HG03378 (cell line): ENCODE results near the gene ACP5.

Experiments
- ATAC-seq: cut with Tn5 transposase; IDR thresholded peaks from one replicate; pipeline ENCODE4 v1.9.1; 2021; ENCODE audit warnings: mild to moderate bottlenecking, moderate library complexity; ENCODE audit not compliant: unreplicated experiment

Gene ACP5

DNA sequence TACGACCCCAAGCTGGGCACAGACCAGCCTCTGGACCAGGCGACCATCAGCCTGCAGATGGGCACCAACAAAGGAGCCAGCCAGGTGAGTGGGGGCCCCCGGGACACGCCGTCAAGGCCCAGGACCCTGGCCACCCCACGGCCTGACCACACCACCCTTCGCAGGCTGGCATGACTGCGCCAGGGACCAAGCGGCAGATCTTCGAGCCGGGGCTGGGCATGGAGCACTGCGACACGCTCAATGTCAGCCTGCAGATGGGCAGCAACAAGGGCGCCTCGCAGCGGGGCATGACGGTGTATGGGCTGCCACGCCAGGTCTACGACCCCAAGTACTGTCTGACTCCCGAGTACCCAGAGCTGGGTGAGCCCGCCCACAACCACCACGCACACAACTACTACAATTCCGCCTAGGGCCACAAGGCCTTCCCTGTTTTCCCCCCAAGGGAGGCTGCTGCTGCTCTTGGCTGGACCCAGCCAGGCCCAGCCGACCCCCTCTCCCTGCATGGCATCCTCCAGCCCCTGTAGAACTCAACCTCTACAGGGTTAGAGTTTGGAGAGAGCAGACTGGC, 28.0 kb downstream of the ACP5 start:
- no peak for ATAC-seq

DNA sequence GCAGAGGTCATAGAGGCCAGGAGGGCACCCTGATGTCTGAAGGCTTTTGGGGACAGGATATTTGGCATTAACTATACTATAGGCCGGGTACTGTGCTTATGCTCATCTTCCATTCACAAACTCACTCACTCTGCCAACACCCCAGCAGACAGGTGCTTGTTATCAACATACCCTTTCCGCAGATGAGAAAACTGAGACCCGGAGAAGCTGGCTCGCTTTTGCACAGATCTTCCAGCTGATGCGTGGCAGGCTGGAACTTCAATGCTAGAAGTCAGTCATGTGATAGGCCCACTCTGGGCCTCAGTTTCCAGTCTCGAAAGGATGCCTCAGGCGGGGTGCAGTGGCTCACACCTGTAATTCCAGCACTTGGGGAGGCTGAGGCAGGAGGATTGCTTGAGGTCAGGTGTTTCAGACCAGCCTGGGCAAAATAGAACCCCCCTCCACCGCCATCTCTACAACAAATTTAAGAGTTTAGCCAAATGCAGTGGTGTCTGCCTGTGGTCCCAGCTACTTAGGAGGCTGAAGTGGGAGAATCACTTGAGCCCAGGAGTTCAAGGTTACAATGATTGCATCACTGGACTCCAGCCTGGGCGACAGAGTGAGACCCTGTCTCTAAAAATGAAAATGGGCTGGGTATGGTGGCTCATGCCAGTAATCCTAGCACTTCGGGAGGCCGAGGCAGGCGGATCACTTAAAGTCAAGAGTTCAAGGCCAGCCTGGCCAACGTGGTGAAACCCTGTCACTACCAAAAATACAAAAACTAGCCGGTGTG, 29.3 kb downstream of the ACP5 start:
- ATAC-seq, result no peak

DNA sequence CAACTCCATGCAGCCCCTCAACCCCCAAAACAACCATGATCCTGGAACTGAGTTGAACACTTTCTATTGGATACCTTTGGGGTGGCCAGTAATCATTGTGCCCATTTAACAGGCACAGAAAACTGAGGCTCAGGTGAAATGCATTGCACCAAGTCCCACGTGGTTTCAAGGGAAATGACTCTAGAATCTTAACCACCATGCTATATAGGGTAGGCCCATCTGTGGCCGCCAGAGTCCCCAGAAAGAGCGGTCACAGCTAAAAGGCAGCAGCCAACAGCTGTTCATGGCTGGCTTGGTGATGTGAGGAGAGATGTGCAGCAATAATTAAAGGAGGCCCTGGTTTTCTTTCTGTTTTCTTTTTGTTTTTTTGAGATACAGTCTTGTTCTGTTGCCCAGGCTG, 36.2 kb downstream of the ACP5 start:
- no peak for ATAC-seq

DNA sequence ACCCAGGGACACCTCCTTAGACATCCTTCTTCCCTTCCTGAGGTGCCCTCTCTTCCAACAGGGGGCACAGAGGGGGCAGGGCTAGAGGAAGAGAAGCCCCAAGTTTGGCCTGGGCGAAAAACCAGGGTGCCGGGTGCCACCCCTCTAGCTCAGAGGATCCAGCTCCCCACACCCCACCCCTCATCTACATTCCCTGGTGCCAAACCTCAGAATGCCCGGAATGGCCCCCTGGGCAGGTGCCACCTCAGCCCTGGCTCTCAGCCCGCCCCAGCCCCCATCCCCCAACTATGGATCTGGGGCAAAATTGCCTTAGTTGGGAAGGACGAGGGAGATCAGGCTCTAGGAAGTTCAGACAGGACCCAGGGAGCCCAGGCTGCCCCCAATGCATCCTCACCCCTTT, 36.8 kb downstream of the ACP5 start:
- no peak for ATAC-seq

DNA sequence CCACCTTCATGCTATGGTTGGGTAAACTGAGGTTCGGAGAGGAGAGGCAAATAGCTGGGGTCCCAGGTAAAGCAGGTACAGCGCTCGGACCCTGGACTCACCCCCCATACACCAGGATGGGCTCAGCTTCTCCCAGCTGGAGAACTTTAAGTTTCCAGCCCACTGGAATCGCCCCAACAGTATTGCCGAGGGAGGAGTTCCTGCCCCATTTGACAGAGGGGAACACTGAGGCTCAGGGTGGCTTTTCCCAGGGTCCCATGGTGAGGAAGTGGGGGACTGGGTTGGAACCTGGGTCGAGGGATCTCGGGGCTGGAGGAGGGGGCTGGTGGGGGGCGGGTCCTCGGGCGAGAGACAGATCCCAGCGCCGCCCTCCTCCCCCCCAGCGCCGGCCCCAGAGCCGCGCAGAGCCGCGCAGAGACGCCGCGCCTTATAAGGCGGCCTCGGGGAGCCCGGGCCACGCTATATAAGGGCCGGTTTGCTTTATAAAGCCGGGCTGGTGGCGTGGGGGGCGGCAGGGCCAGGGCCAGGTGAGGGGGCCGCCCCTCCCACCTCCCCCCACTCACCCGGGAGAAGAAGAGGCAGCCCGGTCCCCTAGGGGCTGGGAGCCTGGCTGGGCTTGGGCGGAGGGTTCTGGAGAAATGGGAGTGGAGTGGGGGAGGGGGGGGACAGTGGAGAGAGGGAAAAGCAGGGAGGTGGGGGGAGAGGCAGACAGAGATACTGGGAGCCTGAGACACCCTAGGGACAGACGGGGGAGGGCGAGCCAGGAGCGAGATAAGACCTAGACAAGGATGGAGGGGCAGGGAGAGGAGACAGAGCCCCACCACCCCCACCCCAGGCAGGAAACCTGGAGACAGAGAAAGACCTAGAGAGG, 37.7 kb downstream of the ACP5 start:
- ATAC-seq, result no peak

DNA sequence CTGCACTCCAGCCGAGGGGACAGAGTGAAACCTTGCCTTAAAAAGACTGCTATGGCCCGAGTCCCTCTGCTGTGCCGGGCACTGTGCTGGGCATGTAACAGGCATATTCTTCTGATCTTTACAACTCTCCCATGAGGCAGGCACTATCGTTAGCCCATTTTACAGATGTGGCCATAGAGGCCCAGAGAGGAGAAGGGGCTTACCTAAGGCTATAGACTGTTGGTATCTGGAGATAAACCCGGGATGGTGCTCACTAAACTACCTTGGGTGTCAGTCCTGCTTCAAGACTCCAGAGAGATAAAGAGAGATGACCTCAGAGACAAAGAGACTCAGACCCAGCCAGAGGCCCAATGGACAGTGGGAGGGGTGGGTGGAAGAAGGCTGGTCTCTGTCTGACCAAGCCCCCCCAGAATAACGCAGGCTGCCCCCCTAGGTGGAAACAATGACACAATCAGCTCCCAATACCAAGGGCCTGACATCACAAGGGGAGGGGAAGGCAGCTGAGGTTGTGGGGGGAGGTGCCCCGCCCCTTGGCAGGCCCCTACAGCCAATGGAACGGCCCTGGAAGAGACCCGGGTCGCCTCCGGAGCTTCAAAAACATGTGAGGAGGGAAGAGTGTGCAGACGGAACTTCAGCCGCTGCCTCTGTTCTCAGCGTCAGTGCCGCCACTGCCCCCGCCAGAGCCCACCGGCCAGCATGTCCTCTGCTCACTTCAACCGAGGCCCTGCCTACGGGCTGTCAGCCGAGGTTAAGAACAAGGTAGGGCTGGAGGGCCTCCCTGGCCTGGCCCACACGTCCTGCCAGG, 39.0 kb downstream of the ACP5 start, which contains the start of gene CNN1:
TSS of gene CNN1 (plus strand) at position 620 of the 805 bp plus-strand sequence. CDS start at position 697, 77 bp downstream.
- no peak for ATAC-seq

DNA sequence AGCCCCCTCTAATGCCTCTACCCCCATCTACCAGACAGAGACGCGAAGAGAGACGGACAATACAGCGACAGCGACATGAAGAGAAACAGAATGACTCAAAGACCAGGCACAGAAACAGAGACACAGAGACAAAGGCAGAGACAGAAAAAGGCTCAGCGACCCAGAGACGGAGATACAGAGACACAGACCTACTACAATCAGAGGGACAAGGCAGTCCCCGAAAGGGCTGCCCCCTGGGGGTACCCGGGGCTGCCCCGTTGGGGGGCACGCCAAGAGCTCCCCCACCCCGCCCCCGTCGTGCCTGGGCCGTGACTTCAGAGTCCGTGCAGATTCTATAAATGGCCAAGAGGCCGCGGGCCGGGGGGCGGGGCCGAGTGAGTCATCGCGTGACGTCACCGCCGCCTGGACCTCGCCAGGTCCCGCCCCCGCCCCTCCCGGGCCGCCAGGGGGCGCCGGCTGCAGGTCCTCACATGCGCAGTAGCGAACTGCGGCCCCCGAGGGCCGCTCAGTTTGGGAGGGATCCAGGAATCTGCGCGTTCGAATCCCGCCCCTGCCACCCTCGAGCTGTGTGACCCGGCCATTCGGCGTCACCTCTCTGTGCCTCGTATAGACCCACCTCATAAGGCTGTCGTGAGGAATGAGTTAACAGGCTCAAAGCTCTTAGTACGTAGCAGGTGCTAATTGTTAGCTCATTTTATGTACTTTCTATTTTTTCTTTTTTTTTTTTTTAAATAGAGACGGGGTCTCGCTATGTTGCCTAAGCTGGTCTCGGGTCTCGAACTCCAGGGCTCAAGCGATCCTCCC, 41.5 kb downstream of the ACP5 start:
- no peak for ATAC-seq

DNA sequence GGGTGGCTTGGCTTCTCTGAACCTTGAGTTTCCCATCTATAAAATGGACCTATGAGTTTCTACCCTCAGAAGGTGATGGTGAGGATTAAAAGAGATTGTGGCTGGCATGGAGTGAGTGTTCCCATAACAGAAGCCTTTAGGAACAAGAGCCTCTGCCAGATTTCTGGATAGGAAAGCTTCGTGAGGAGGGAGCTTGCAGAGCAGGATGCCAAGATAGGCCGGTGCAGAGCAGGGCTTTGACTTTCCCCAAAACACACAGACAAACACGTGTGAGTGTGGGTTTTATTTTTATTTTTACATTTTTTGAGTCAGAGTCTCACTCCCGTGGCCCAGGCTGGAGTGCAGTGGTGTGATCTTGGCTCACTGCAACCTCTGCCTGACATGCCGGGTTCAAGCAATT, 42.5 kb downstream of the ACP5 start:
- ATAC-seq, result no peak

DNA sequence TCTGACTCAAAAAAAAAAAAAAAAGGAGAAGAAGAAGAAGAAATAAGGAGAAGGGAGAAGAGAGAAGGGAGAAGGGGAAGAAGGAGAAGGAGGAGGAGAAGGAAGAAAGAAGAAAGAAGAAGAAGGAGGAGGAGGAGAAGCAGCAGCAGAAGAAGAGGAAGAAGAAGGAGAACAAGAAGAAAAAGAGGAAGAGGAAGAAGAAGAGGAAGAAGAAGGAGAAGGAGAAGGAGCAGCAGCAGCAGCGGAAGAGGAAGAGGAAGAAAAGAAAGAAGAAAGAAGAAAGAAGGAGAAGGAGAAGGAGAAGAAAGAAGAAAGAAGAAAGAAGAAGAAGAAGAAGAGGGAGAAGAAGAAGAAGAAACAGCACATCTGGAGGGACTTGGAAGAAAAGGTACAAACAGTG, 42.9 kb downstream of the ACP5 start:
- ATAC-seq, result no peak

DNA sequence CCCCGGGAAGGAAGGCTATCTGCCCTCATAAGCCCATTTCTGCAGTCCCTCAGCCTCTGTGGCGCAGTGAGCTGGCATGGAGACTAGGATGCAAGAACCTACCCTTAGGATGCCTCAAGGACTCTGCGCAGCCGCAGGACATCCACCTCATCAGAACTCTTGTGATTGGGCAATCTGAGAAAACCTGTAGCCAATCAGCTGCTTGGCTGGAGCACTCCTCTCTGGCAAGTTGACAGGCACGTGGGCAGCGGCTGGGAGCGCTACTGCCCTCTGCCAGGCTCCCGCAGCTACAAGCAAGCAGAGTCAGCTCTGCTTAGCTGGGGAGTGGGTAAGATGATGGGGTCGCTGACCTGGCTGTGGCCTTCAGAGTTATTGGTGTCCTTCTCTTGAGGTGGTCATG, 47.0 kb downstream of the ACP5 start:
- ATAC-seq, result no peak

DNA sequence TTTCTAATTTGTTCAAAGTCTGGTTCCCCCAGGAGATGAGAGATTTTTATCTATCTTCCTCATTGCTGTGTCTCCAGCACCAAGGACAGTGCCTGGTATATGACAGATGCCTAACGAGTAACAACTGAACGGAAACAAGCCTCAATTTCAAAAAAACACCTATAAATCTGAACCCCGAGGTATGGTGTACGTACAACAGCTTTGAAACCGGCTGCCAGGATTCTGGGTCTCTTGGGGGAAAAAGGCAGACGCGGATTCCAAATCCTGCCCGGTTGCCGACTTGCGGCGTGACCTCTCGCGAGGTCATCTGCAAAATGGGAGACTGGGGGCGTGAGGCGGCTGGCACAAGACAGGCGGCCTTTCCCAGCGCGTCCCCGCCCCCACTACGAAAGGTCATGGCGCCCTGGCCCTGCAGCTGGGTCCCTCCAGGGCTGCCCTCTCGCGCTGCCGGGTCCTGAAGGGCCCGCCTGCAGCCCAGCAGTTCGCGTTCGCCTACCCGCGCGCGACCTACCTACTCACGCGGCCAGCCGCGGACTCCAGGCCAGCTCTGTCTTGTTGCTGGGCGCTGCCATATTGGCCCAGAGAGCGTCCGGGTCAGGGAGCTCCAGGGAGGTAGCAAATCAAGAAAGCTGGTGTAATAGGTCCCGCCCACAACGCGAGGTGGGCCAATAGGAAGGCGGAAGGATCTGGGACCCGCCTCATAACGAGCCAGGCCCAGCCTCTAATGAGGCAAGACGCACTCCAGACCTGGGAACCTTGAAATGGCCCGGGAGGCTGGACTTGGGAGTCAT, 48.7 kb downstream of the ACP5 start, which contains the start of gene ECSIT:
TSS of gene ECSIT (minus strand) at position 584 of the 791 bp plus-strand sequence. CDS start 9,964 bp downstream, outside the sequence.
- peak; percentile 86 for ATAC-seq
